ENCODE measurements around the gene SLC35G1.

SLC35G1 gene

GRCh38 chr10:93879273-93879672 lies 14.5 kb upstream of the SLC35G1 start:
- no peak for DNase-seq

GRCh38 chr10:93894516-93895378 lies 969 bp downstream of the SLC35G1 start:
- DNase-seq, result no peak

GRCh38 chr10:93897070-93897780 lies 3.4 kb downstream of the SLC35G1 start:
- DNase-seq, result no peak

GRCh38 chr10:93899109-93899508 lies 5.3 kb downstream of the SLC35G1 start:
- no peak for DNase-seq

- DNase-seq, result no peak
These were observed 9.3 kb downstream of the SLC35G1 start for GRCh38 chr10:93903051-93903450.

- DNase-seq, result no peak
These were observed 11.1 kb downstream of the SLC35G1 start for GRCh38 chr10:93904901-93905300.

- no peak for DNase-seq
These were observed 13.3 kb downstream of the SLC35G1 start for GRCh38 chr10:93907059-93907458.

- no peak for DNase-seq
These were observed 18.1 kb downstream of the SLC35G1 start for GRCh38 chr10:93911866-93912265.

- DNase-seq, result no peak
These were observed 18.7 kb downstream of the SLC35G1 start for GRCh38 chr10:93912444-93912843.

GRCh38 chr10:93913706-93914105 lies 19.9 kb downstream of the SLC35G1 start:
- no peak for DNase-seq

GRCh38 chr10:93915598-93915997 lies 21.8 kb downstream of the SLC35G1 start:
- DNase-seq, result no peak

- peak in 1 of 2 experiments; percentile 5 for DNase-seq
These were observed 22.7 kb downstream of the SLC35G1 start for GRCh38 chr10:93916257-93917063.

- DNase-seq, result no peak
These were observed 23.2 kb downstream of the SLC35G1 start for GRCh38 chr10:93917064-93917391.

GRCh38 chr10:93917821-93918220 lies 24.0 kb downstream of the SLC35G1 start:
- no peak for DNase-seq

GRCh38 chr10:93921338-93921737 lies 27.6 kb downstream of the SLC35G1 start:
- no peak for DNase-seq

- DNase-seq, result no peak
These were observed 32.8 kb downstream of the SLC35G1 start for GRCh38 chr10:93926613-93927012.

GRCh38 chr10:93938140-93938539 lies 44.4 kb downstream of the SLC35G1 start:
- no peak for DNase-seq

GRCh38 chr10:93940881-93941280 lies 47.1 kb downstream of the SLC35G1 start:
- no peak for DNase-seq

GRCh38 chr10:93941606-93942005 lies 47.8 kb downstream of the SLC35G1 start:
- no peak for DNase-seq

GRCh38 chr10:93945819-93946218 lies 52.0 kb downstream of the SLC35G1 start:
- no peak for DNase-seq

GRCh38 chr10:93947055-93947454 lies 53.3 kb downstream of the SLC35G1 start:
- no peak for DNase-seq

GRCh38 chr10:93947524-93947923 lies 53.7 kb downstream of the SLC35G1 start:
- DNase-seq, result no peak

GRCh38 chr10:93951905-93952304 lies 58.1 kb downstream of the SLC35G1 start:
- DNase-seq, result no peak

All from AML-193 (cell line).